HEK293 (cell line): Measurements from ENCODE around the gene ARID1A.

ENCODE experiments used
- GLI4 ChIP-seq: fragments of 450-650 bp; formaldehyde crosslinking; IDR thresholded peaks from 2 replicates; pipeline ENCODE4 v1.5.1; 2016; ENCODE audit warnings: missing biosample characterization, missing genetic modification characterization
- INSM2 ChIP-seq: fragments of 450-650 bp; formaldehyde crosslinking; IDR thresholded peaks from 2 replicates; pipeline ENCODE4 v1.5.1; 2016; ENCODE audit warnings: missing biosample characterization, missing genetic modification characterization
- KLF7 ChIP-seq: fragments of 450-650 bp; formaldehyde crosslinking; IDR thresholded peaks from 2 replicates; pipeline ENCODE4 v1.5.1; 2016; ENCODE audit warnings: missing biosample characterization, missing genetic modification characterization, borderline replicate concordance
- MYNN ChIP-seq: fragments of 450-650 bp; formaldehyde crosslinking; IDR thresholded peaks from 2 replicates; pipeline ENCODE4 v1.5.1; 2016; ENCODE audit warnings: missing biosample characterization, missing genetic modification characterization, borderline replicate concordance
- OSR2 ChIP-seq: fragments of 450-650 bp; formaldehyde crosslinking; IDR thresholded peaks from 2 replicates; pipeline ENCODE4 v1.5.1; 2016; ENCODE audit warnings: missing biosample characterization, missing genetic modification characterization
- OVOL3 ChIP-seq: fragments of 450-650 bp; formaldehyde crosslinking; IDR thresholded peaks from 2 replicates; pipeline ENCODE4 v1.5.1; 2016; ENCODE audit warnings: missing biosample characterization, missing genetic modification characterization
- PBX3 ChIP-seq: sonication (generic); formaldehyde crosslinking; IDR thresholded peaks from 2 replicates; pipeline ENCODE4 v1.8.1; 2022; ENCODE audit warnings: mild to moderate bottlenecking, moderate library complexity, missing genetic modification reagents
- YY1 ChIP-seq: fragments of 450-650 bp; formaldehyde crosslinking; IDR thresholded peaks from 2 replicates; pipeline ENCODE4 v1.5.1; 2018; ENCODE audit warnings: missing biosample characterization, missing genetic modification characterization
- ZBTB11 ChIP-seq: fragments of 450-650 bp; formaldehyde crosslinking; conservative IDR thresholded peaks from 2 replicates; pipeline ENCODE4 v1.5.1; 2016; ENCODE audit warnings: low read depth, missing biosample characterization, missing genetic modification characterization
- ZNF10 ChIP-seq: fragments of 450-650 bp; formaldehyde crosslinking; IDR thresholded peaks from 2 replicates; pipeline ENCODE4 v1.5.1; 2017; ENCODE audit warnings: missing biosample characterization, missing genetic modification characterization
- ZNF114 ChIP-seq: fragments of 450-650 bp; formaldehyde crosslinking; IDR thresholded peaks from 2 replicates; pipeline ENCODE4 v1.5.0; 2017; ENCODE audit warnings: missing biosample characterization, missing genetic modification characterization
- ZNF140 ChIP-seq: fragments of 450-650 bp; formaldehyde crosslinking; IDR thresholded peaks from 2 replicates; pipeline ENCODE4 v1.5.1; 2016; ENCODE audit warnings: missing biosample characterization, missing genetic modification characterization
- ZNF221 ChIP-seq: fragments of 450-650 bp; formaldehyde crosslinking; IDR thresholded peaks from 2 replicates; pipeline ENCODE4 v1.5.1; 2017; ENCODE audit warnings: missing biosample characterization, missing genetic modification characterization, borderline replicate concordance
- ZNF24 ChIP-seq: fragments of 450-650 bp; formaldehyde crosslinking; IDR thresholded peaks from 2 replicates; pipeline ENCODE4 v1.5.1; 2016; ENCODE audit warnings: missing biosample characterization, missing genetic modification characterization
- ZNF26 ChIP-seq: fragments of 450-650 bp; formaldehyde crosslinking; IDR thresholded peaks from 2 replicates; pipeline ENCODE4 v1.5.1; 2016; ENCODE audit warnings: missing biosample characterization, missing genetic modification characterization
- ZNF292 ChIP-seq: fragments of 450-650 bp; formaldehyde crosslinking; IDR thresholded peaks from 2 replicates; pipeline ENCODE4 v1.5.1; 2016; ENCODE audit warnings: low read depth, missing biosample characterization, missing genetic modification characterization, borderline replicate concordance
- ZNF341 ChIP-seq: fragments of 450-650 bp; formaldehyde crosslinking; IDR thresholded peaks from 2 replicates; pipeline ENCODE4; 2016; ENCODE audit warnings: low read depth, missing biosample characterization, missing genetic modification characterization
- ZNF350 ChIP-seq: fragments of 450-650 bp; formaldehyde crosslinking; IDR thresholded peaks from 2 replicates; pipeline ENCODE4 v1.5.0; 2017; ENCODE audit warnings: missing biosample characterization, mild to moderate bottlenecking, missing genetic modification characterization
- ZNF362 ChIP-seq: fragments of 450-650 bp; formaldehyde crosslinking; IDR thresholded peaks from 2 replicates; pipeline ENCODE4 v1.5.1; 2016; ENCODE audit warnings: missing biosample characterization, missing genetic modification characterization
- ZNF629 ChIP-seq: fragments of 450-650 bp; formaldehyde crosslinking; IDR thresholded peaks from 2 replicates; pipeline ENCODE4 v1.5.1; 2017; ENCODE audit warnings: missing biosample characterization, missing genetic modification characterization
- ZNF660 ChIP-seq: fragments of 450-650 bp; IDR thresholded peaks from 2 replicates; pipeline ENCODE4 v1.5.1; 2018; ENCODE audit warnings: missing biosample characterization, mild to moderate bottlenecking, missing genetic modification characterization
- ZNF791 ChIP-seq: fragments of 450-650 bp; formaldehyde crosslinking; IDR thresholded peaks from 2 replicates; pipeline ENCODE4 v1.5.1; 2016; ENCODE audit warnings: missing biosample characterization, missing genetic modification characterization
- ZSCAN23 ChIP-seq: fragments of 450-650 bp; formaldehyde crosslinking; IDR thresholded peaks from 2 replicates; pipeline ENCODE4 v1.5.1; 2016; ENCODE audit warnings: missing biosample characterization, missing genetic modification characterization
- ZSCAN5A ChIP-seq: fragments of 450-650 bp; formaldehyde crosslinking; IDR thresholded peaks from 2 replicates; pipeline ENCODE4 v1.5.1; 2016; ENCODE audit warnings: missing biosample characterization, missing genetic modification characterization
- TF ChIP-seq, protein P1 (sequence below): fragments of 450-650 bp; formaldehyde crosslinking; IDR thresholded peaks from 2 replicates; pipeline ENCODE4; 2016; ENCODE audit warnings: missing biosample characterization, missing genetic modification characterization
- TF ChIP-seq, protein P2 (sequence below): IDR thresholded peaks from 2 replicates; pipeline ENCODE4 v1.6.1; 2011; ENCODE audit warnings: mild to moderate bottlenecking, low read depth, low read length, borderline replicate concordance

Gene ARID1A

GRCh38 chr1:26695356-26696118, at the start of gene ARID1A (continued):
- peak; percentile 96 for TF ChIP-seq YY1
- TF ChIP-seq GLI4 (tag by site-specific recombination) = peak; percentile 83; the same call in 1 of the 2 replicates
- TF ChIP-seq MYNN = peak; percentile 55
- peak; percentile 73; the same call in 1 of the 2 replicates for TF ChIP-seq ZNF221 (tag by site-specific recombination)
- TF ChIP-seq ZSCAN5A (tag by site-specific recombination) = peak; percentile 99
- TF ChIP-seq ZNF791 (tag by site-specific recombination) = no peak
- TF ChIP-seq ZNF660 = peak; percentile 99
- peak; percentile 93 for TF ChIP-seq ZNF24 (tag by site-specific recombination)
- peak; percentile 92 for TF ChIP-seq INSM2 (tag by site-specific recombination)
- TF ChIP-seq ZNF350 (tag by site-specific recombination) = no peak
- no peak for TF ChIP-seq ZNF140 (tag by site-specific recombination)
- peak; percentile 85; the same call in 1 of the 2 replicates for TF ChIP-seq OVOL3
- no peak for TF ChIP-seq ZNF26
- TF ChIP-seq ZNF10 (tag by site-specific recombination) = peak; percentile 83
- TF ChIP-seq KLF7 = peak; percentile 90
- TF ChIP-seq ZNF362 (tag by site-specific recombination) = 0 out of 2 replicates have a peak, but pooled peaks have one; percentile 29
- 0 out of 2 replicates have a peak, but pooled peaks have one; percentile 48 for TF ChIP-seq ZBTB11 (tag by site-specific recombination)
- peak; percentile 92 for TF ChIP-seq PBX3 (CRISPR knock-in tag)
- peak; percentile 93 for TF ChIP-seq ZNF341 (tag by site-specific recombination)
- TF ChIP-seq ZSCAN23 (tag by site-specific recombination) = peak; percentile 93
- peak; percentile 85 for TF ChIP-seq ZNF629 (tag by site-specific recombination)
- TF ChIP-seq, protein P1, sequence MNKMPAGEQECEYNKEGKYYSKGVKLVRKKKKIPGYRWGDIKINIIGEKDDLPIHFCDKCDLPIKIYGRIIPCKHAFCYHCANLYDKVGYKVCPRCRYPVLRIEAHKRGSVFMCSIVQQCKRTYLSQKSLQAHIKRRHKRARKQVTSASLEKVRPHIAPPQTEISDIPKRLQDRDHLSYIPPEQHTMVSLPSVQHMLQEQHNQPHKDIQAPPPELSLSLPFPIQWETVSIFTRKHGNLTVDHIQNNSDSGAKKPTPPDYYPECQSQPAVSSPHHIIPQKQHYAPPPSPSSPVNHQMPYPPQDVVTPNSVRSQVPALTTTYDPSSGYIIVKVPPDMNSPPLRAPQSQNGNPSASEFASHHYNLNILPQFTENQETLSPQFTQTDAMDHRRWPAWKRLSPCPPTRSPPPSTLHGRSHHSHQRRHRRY (tag by site-specific recombination) = no peak
- no peak for TF ChIP-seq ZNF292 (tag by site-specific recombination)
- TF ChIP-seq OSR2 (tag by site-specific recombination) = peak; percentile 50
- no peak for TF ChIP-seq ZNF114 (tag by site-specific recombination)
- TF ChIP-seq, protein P2, sequence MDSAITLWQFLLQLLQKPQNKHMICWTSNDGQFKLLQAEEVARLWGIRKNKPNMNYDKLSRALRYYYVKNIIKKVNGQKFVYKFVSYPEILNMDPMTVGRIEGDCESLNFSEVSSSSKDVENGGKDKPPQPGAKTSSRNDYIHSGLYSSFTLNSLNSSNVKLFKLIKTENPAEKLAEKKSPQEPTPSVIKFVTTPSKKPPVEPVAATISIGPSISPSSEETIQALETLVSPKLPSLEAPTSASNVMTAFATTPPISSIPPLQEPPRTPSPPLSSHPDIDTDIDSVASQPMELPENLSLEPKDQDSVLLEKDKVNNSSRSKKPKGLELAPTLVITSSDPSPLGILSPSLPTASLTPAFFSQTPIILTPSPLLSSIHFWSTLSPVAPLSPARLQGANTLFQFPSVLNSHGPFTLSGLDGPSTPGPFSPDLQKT = no peak
